GM23338 (cell line): Measurements from ENCODE around the gene EXD3. TPM values are rescaled to one million over a fixed set of nuclear protein-coding genes. Genes with fewer than 3 reads are reported as not detected.

Experiments used
- ATAC-seq: fragments of 200-7000 bp; cut with Tn5 transposase; 3 replicates; pipeline ENCODE4 v1.9.1; 2020
- DNase-seq: peaks from one replicate; pipeline ENCODE4 v3.0.0-alpha.2; 2015; ENCODE audit warnings: low spot score
- H2AFZ ChIP-seq: fragments of 200-600 bp; sonication (generic); 2 replicates; pipeline ENCODE4 v1.8.0; 2016; ENCODE audit warnings: antibody characterized with exemption, mild to moderate bottlenecking, moderate library complexity
- H3F3A ChIP-seq: fragments of 200-600 bp; sonication (generic); replicated peaks from 2 replicates; pipeline ENCODE4 v1.8.0; 2017; ENCODE audit warnings: antibody characterized with exemption, mixed run types, low read depth
- H3K27ac ChIP-seq: fragments of 200-600 bp; sonication (generic); 2 replicates; pipeline ENCODE4 v1.6.1; 2016; ENCODE audit warnings: low read depth
- H3K27me3 ChIP-seq: fragments of 200-600 bp; sonication (generic); 2 replicates; pipeline ENCODE4 v1.8.0; 2016; ENCODE audit warnings: mild to moderate bottlenecking, mixed run types, moderate library complexity; ENCODE audit not compliant: insufficient read depth
- H3K36me3 ChIP-seq: fragments of 200-600 bp; sonication (generic); 2 replicates; pipeline ENCODE4 v1.8.0; 2016; ENCODE audit warnings: mild to moderate bottlenecking; ENCODE audit not compliant: insufficient read depth
- H3K4me1 ChIP-seq: fragments of 200-600 bp; sonication (generic); 2 replicates; pipeline ENCODE4 v1.8.0; 2016; ENCODE audit warnings: mild to moderate bottlenecking, moderate library complexity; ENCODE audit not compliant: insufficient read depth
- H3K4me2 ChIP-seq: fragments of 200-600 bp; sonication (generic); 2 replicates; pipeline ENCODE4 v1.7.1; 2017; ENCODE audit warnings: mixed run types
- H3K4me3 ChIP-seq: fragments of 200-600 bp; sonication (generic); 2 replicates; pipeline ENCODE4 v1.6.1; 2016; ENCODE audit warnings: mixed run types
- H3K79me2 ChIP-seq: fragments of 200-600 bp; sonication (generic); replicated peaks from 2 replicates; pipeline ENCODE4 v1.8.0; 2017; ENCODE audit warnings: mild to moderate bottlenecking; ENCODE audit not compliant: insufficient read depth
- H3K9me2 ChIP-seq: fragments of 200-600 bp; sonication (generic); 2 replicates; pipeline ENCODE4 v1.8.0; 2017; ENCODE audit not compliant: insufficient read depth
- H4K20me1 ChIP-seq: fragments of 200-600 bp; sonication (generic); replicated peaks from 2 replicates; pipeline ENCODE4 v1.8.0; 2017; ENCODE audit warnings: mild to moderate bottlenecking; ENCODE audit not compliant: insufficient read depth
- H3K27ac Mint-ChIP-seq: 2 replicates; pipeline ENCODE4 v1.8.0; 2020; ENCODE audit warnings: inconsistent platforms, mild to moderate bottlenecking, moderate library complexity, mixed read lengths
- H3K27me3 Mint-ChIP-seq: 3 replicates; pipeline ENCODE4 v1.8.0; 2022; ENCODE audit warnings: low read depth, mild to moderate bottlenecking, moderate library complexity, mixed read lengths, inconsistent platforms; ENCODE audit not compliant: insufficient read depth, poor library complexity
- H3K36me3 Mint-ChIP-seq: 3 replicates; pipeline ENCODE4 v1.8.0; 2021; ENCODE audit warnings: low read depth, mild to moderate bottlenecking, inconsistent platforms, moderate library complexity, mixed read lengths
- H3K4me1 Mint-ChIP-seq: 3 replicates; pipeline ENCODE4 v1.8.0; 2020; ENCODE audit warnings: mild to moderate bottlenecking, inconsistent platforms, mixed read lengths
- H3K4me3 Mint-ChIP-seq: 3 replicates; pipeline ENCODE4 v1.8.0; 2021; ENCODE audit warnings: moderate library complexity, mild to moderate bottlenecking, inconsistent platforms, mixed read lengths
- H3K9me3 Mint-ChIP-seq: 3 replicates; pipeline ENCODE4 v1.8.0; 2020; ENCODE audit warnings: moderate library complexity, mild to moderate bottlenecking, inconsistent platforms, mixed read lengths
- CREB1 ChIP-seq: fragments of 250-450 bp; sonication (Bioruptor Pico); IDR thresholded peaks from 2 replicates; pipeline ENCODE4 v1.5.0; 2020; ENCODE audit warnings: low read depth, mild to moderate bottlenecking, moderate library complexity
- CTCF ChIP-seq, 2 experiments: fragments of 200-600 bp in 1 of 2; sonication (generic) in 1 of 2; conservative IDR thresholded peaks; 2 replicates each; pipeline versions ENCODE4 v1.5.1 to v1.6.1; 2016 to 2017; ENCODE audit warnings: antibody characterized with exemption in 2 of 2, low read depth in 2 of 2, mild to moderate bottlenecking in 2 of 2, moderate library complexity in 1 of 2
- ETS1 ChIP-seq: IDR thresholded peaks from 2 replicates; pipeline ENCODE4 v1.6.1; 2016; ENCODE audit warnings: antibody characterized with exemption
- EZH2phosphoT487 ChIP-seq: fragments of 200-600 bp; sonication (generic); IDR thresholded peaks from one replicate; pipeline ENCODE4 v1.8.1; 2018; ENCODE audit warnings: antibody characterized with exemption; ENCODE audit not compliant: unreplicated experiment
- JUNB ChIP-seq: IDR thresholded peaks from one replicate; pipeline ENCODE4 v1.6.1; 2016; ENCODE audit warnings: antibody characterized with exemption; ENCODE audit not compliant: unreplicated experiment
- NANOG ChIP-seq: IDR thresholded peaks from 2 replicates; pipeline ENCODE4 v1.6.1; 2016; ENCODE audit warnings: antibody characterized with exemption, borderline replicate concordance
- POLR2AphosphoS5 ChIP-seq: IDR thresholded peaks from 2 replicates; pipeline ENCODE4 v1.6.1; 2016; ENCODE audit warnings: antibody characterized with exemption, low read depth
- STAT1 ChIP-seq: IDR thresholded peaks from one replicate; pipeline ENCODE4 v1.6.1; 2016; ENCODE audit warnings: antibody characterized with exemption; ENCODE audit not compliant: unreplicated experiment
- ZNF114 ChIP-seq: fragments of 250-450 bp; sonication (Bioruptor Pico); IDR thresholded peaks from 2 replicates; pipeline ENCODE4 v1.5.0; 2020; ENCODE audit warnings: mild to moderate bottlenecking, moderate library complexity
- ZNF331 ChIP-seq: fragments of 250-450 bp; sonication (Bioruptor Pico); IDR thresholded peaks from 2 replicates; pipeline ENCODE4 v1.5.0; 2020; ENCODE audit warnings: low read depth, mild to moderate bottlenecking, moderate library complexity
- ZNF462 ChIP-seq: fragments of 250-450 bp; sonication (Bioruptor Pico); IDR thresholded peaks from 2 replicates; pipeline ENCODE4 v1.5.0; 2020; ENCODE audit warnings: mild to moderate bottlenecking, moderate library complexity
- polyA plus RNA-seq: library from polyadenylated mRNA; unstranded; fragments of >200 nt; fragmentation: Nextera tagmentation; extraction: Ambion mirVana; gene quantifications from 2 replicates; pipeline ENCODE4 v1.2.1, GENCODE V29; 2016
- total RNA-seq: library from RNA; depleted of rRNA; stranded (reverse); fragments of >200 nt; shearing (Covaris generic); gene quantifications from 2 replicates; pipeline ENCODE4 v1.2.3, GENCODE V29; 2014

Gene EXD3
- total and polyA plus RNA-seq, 2 experiments from 2014 or later = 3.6 to 9.7 TPM

- no peak overlapping the region for H2AFZ ChIP-seq
- peaks cover 11% of the 10 kb centered on the region for H4K20me1 ChIP-seq
- H3K4me3 ChIP-seq = peak overlapping the region; percentile 94
- peaks cover 34% of the 10 kb centered on the region for H3K27me3 ChIP-seq
- no peaks in the 10 kb centered on the region for H3K36me3 ChIP-seq
- peak overlapping the region; percentile 97 for H3K4me3 Mint-ChIP-seq
- peak overlapping the region; percentile 96 for H3K4me2 ChIP-seq
- peaks cover 43% of the 10 kb centered on the region for H3K4me1 Mint-ChIP-seq
- peaks cover 3% of the 10 kb centered on the region; the same call in 1 of the 2 replicates for H3K79me2 ChIP-seq
- TF ChIP-seq JUNB = no peak
- TF ChIP-seq STAT1 = no peak
- no peak for TF ChIP-seq POLR2AphosphoS5
- TF ChIP-seq EZH2phosphoT487 = no peak
- TF ChIP-seq ZNF462 (CRISPR knock-in tag) = no peak
- no peak for TF ChIP-seq ETS1
- TF ChIP-seq ZNF114 (CRISPR knock-in tag) = peak; percentile 87
- no peak for TF ChIP-seq NANOG
- TF ChIP-seq CTCF (conservative IDR thresholded peaks at IDR 0.05; ENCODE audit: low read depth in 2 of 2) = no peak
- peak; percentile 61 for TF ChIP-seq CREB1 (CRISPR knock-in tag)
- TF ChIP-seq ZNF331 = no peak
- H3K27me3 Mint-ChIP-seq = peaks cover 36% of the 10 kb centered on the region
- peak; percentile 0; the same call in 2 of the 3 replicates for ATAC-seq
- peaks cover 4% of the 10 kb centered on the region; the same call in 2 of the 3 replicates for H3K36me3 Mint-ChIP-seq
- H3K4me1 ChIP-seq = peaks cover 46% of the 10 kb centered on the region
- peak overlapping the region; percentile 30 for H3K27ac ChIP-seq
- H3K9me3 Mint-ChIP-seq = no peaks in the 10 kb centered on the region; the same call in 2 of the 3 replicates
- peak overlapping the region; percentile 97 for H3K27ac Mint-ChIP-seq
- peaks cover 26% of the 10 kb centered on the region for H3F3A ChIP-seq
- DNase-seq = peak; percentile 80
- no peaks in the 10 kb centered on the region for H3K9me2 ChIP-seq
Observed at GRCh38 chr9:137299938-137300337, 123.0 kb downstream of the EXD3 start.
